Caco-2 (cell line): ENCODE data around the gene UST. TPM values are rescaled to one million over a fixed set of nuclear protein-coding genes. Genes with fewer than 3 reads are reported as not detected.

Experiments used
- BruUV-seq: library from RNA; stranded (reverse); fragments of 400-500 nt; replicated peaks from 2 replicates; lab custom pipeline; 2021; lab: Mats Ljungman, UMichigan
- CTCF ChIA-PET: fragments of 300-600 bp; sonication (Branson Sonifier 250); formaldehyde crosslinking; loops from one replicate; lab custom pipeline; 2022; ENCODE audit warnings: antibody characterized with exemption; lab: Charles Lee
- POLR2A ChIA-PET: fragments of 300-600 bp; sonication (Branson Sonifier 250); formaldehyde crosslinking; loops from one replicate; lab custom pipeline; 2022; ENCODE audit warnings: antibody characterized with exemption; lab: Charles Lee
- DNase-seq, 2 experiments: peaks; one replicate each; pipeline versions ENCODE4 v3.0.0 to v3.0.0-alpha.2; 2020 to 2022
- H3K27me3 ChIP-seq: replicated peaks from 2 replicates; pipeline ENCODE4 v1.6.0; 2011; ENCODE audit warnings: low read length; ENCODE audit not compliant: control insufficient read depth, insufficient read depth
- H3K36me3 ChIP-seq: 2 replicates; pipeline ENCODE4 v1.5.1; 2011; ENCODE audit warnings: low read length; ENCODE audit not compliant: control insufficient read depth, insufficient read depth
- H3K4me1 ChIP-seq: fragments of 250-450 bp; sonication (Bioruptor Pico); 2 replicates; pipeline ENCODE4 v1.5.1; 2020; ENCODE audit warnings: mild to moderate bottlenecking
- H3K4me3 ChIP-seq: 2 replicates; pipeline ENCODE4 v1.5.1; 2011; ENCODE audit warnings: low read depth, mild to moderate bottlenecking, control low read depth, low read length
- H3K9me3 ChIP-seq: fragments of 250-450 bp; sonication (Bioruptor Pico); 2 replicates; pipeline ENCODE4 v1.5.1; 2020; ENCODE audit warnings: mild to moderate bottlenecking, moderate library complexity
- H3K27ac Mint-ChIP-seq: one replicate; pipeline ENCODE4 v1.8.0; 2022; ENCODE audit warnings: mixed read lengths; ENCODE audit not compliant: unreplicated experiment
- H3K27me3 Mint-ChIP-seq: one replicate; pipeline ENCODE4 v1.8.0; 2022; ENCODE audit warnings: mixed read lengths; ENCODE audit not compliant: insufficient read depth, unreplicated experiment
- H3K36me3 Mint-ChIP-seq: one replicate; pipeline ENCODE4 v1.8.0; 2022; ENCODE audit warnings: mild to moderate bottlenecking, mixed read lengths; ENCODE audit not compliant: insufficient read depth, unreplicated experiment
- H3K4me1 Mint-ChIP-seq: one replicate; pipeline ENCODE4 v1.8.0; 2022; ENCODE audit warnings: low read depth, mixed read lengths; ENCODE audit not compliant: unreplicated experiment
- H3K4me3 Mint-ChIP-seq: one replicate; pipeline ENCODE4 v1.8.0; 2022; ENCODE audit warnings: mild to moderate bottlenecking, moderate library complexity, mixed read lengths; ENCODE audit not compliant: unreplicated experiment
- H3K9me3 Mint-ChIP-seq: one replicate; pipeline ENCODE4 v1.8.0; 2022; ENCODE audit warnings: mixed read lengths; ENCODE audit not compliant: unreplicated experiment
- intact Hi-C: fragments of 100-400 bp; cut with micrococcal nuclease; formaldehyde crosslinking; loops from one replicate; pipeline ENCODE4 v1.10.0; 2022; ENCODE audit not compliant: unreplicated experiment
- total RNA-seq: library from RNA; stranded (reverse); gene quantifications from 2 replicates; pipeline ENCODE4 v1.2.3, GENCODE V29; 2022
- TF ChIP-seq, protein P1 (sequence below), 2 experiments: fragments of 200-600 bp in 1 of 2; IDR thresholded peaks; 1 replicate in 1 of 2; 2 replicates in 1 of 2; pipeline versions ENCODE4 v1.5.1 to v1.8.0; 2011 to 2022; ENCODE audit warnings: antibody characterized with exemption in 1 of 2, control low read depth in 1 of 2, inconsistent platforms in 1 of 2, low read depth in 1 of 2, low read length in 1 of 2, mild to moderate bottlenecking in 1 of 2, moderate library complexity in 1 of 2; ENCODE audit not compliant: insufficient read depth in 1 of 2, severe bottlenecking in 1 of 2, unreplicated experiment in 1 of 2

The UST gene
- total RNA-seq, 1 experiment from 2014 or later: not detected

DNA sequence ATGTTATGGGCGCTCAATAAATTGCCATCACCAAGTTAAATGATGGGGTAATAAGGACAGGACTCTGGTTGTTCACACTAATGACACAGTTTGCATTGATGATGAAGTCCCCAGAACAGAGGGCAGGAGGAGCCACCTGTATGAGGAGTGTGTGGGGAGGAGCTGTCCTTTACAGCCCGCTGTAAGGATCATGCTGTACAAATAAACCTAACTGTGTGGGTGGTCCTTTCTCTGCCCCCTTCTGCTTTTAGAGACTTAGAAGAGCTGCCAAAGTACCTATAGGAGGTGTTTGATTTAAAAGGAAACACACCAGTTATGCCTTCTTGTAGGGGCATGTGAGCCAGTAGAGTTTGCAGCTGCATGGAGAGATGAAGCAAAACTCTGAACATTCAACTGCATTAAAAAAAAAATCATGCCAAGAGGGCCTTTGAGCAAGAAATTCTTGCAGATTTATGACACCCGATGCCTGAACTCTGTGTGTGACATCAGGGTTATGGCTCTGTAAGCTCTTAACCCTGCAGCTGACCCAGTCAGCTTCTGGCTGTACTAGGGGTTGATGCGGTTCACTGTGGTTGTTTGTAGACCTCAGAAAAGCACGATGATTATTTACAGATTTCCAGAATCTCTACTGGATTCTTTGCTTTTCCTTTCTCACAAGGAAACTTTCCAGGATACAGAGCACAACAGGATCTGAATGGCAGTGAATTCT is 67.4 kb downstream of the UST start:
- no TSS peak for BruUV-seq
- Histone ChIP-seq H3K36me3 (no peaks in the 10 kb centered on the region), H3K4me3 (no peak overlapping the region), H3K27me3 (no peaks in the 10 kb centered on the region), H3K9me3 (no peaks in the 10 kb centered on the region), H3K4me1 (no peaks in the 10 kb centered on the region)
- no peak overlapping the region for H3K4me3 Mint-ChIP-seq
- TF ChIP-seq, protein P1, sequence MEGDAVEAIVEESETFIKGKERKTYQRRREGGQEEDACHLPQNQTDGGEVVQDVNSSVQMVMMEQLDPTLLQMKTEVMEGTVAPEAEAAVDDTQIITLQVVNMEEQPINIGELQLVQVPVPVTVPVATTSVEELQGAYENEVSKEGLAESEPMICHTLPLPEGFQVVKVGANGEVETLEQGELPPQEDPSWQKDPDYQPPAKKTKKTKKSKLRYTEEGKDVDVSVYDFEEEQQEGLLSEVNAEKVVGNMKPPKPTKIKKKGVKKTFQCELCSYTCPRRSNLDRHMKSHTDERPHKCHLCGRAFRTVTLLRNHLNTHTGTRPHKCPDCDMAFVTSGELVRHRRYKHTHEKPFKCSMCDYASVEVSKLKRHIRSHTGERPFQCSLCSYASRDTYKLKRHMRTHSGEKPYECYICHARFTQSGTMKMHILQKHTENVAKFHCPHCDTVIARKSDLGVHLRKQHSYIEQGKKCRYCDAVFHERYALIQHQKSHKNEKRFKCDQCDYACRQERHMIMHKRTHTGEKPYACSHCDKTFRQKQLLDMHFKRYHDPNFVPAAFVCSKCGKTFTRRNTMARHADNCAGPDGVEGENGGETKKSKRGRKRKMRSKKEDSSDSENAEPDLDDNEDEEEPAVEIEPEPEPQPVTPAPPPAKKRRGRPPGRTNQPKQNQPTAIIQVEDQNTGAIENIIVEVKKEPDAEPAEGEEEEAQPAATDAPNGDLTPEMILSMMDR (IDR thresholded peaks at IDR 0.05; ENCODE audit: insufficient read depth in 1 of 2, low read depth in 1 of 2, low read length in 1 of 2, severe bottlenecking in 1 of 2, unreplicated experiment in 1 of 2): no peak
- intact Hi-C loops: no loop called here
- no peak overlapping the region for H3K27ac Mint-ChIP-seq
- H3K27me3 Mint-ChIP-seq: peaks cover 6% of the 10 kb centered on the region
- DNase-seq: no peak
- CTCF ChIA-PET: no interaction called here
- no peaks in the 10 kb centered on the region for H3K9me3 Mint-ChIP-seq
- peaks cover 7% of the 10 kb centered on the region for H3K4me1 Mint-ChIP-seq
- no peaks in the 10 kb centered on the region for H3K36me3 Mint-ChIP-seq
- POLR2A ChIA-PET: no interaction called here

DNA sequence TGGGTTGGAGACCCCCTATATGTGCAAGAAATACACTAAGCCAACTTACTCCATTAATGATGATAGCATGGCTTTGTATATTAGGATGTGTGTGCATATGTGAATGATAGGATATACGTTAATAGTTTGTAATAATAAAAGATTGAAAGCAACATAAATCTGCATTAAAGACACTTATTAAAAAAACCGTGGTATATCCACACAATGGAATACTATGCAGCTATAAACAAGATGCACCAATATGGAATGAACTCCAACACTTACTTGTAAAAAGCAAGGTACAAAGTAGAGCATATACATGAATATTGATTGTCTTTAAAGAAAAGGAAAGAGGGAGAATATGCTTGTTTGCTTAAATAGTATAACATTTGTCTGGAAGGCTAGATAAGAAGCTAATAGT is 68.0 kb downstream of the UST start:
- Mint-ChIP-seq H3K27me3 (peaks cover 6% of the 10 kb centered on the region), H3K9me3 (no peaks in the 10 kb centered on the region), H3K36me3 (no peaks in the 10 kb centered on the region), H3K4me3 (no peak overlapping the region), H3K27ac (no peak overlapping the region), H3K4me1 (peaks cover 7% of the 10 kb centered on the region)
- no peaks in the 10 kb centered on the region for H3K4me1 ChIP-seq
- TF ChIP-seq, protein P1 (IDR thresholded peaks at IDR 0.05; ENCODE audit: insufficient read depth in 1 of 2, low read depth in 1 of 2, low read length in 1 of 2, severe bottlenecking in 1 of 2, unreplicated experiment in 1 of 2): no peak
- no peaks in the 10 kb centered on the region for H3K27me3 ChIP-seq
- no peaks in the 10 kb centered on the region for H3K9me3 ChIP-seq
- no TSS peak for BruUV-seq
- H3K36me3 ChIP-seq: no peaks in the 10 kb centered on the region
- ChIA-PET CTCF (no interaction called here), POLR2A (no interaction called here)
- H3K4me3 ChIP-seq: no peak overlapping the region
- no peak for DNase-seq
- intact Hi-C loops: no loop called here

DNA sequence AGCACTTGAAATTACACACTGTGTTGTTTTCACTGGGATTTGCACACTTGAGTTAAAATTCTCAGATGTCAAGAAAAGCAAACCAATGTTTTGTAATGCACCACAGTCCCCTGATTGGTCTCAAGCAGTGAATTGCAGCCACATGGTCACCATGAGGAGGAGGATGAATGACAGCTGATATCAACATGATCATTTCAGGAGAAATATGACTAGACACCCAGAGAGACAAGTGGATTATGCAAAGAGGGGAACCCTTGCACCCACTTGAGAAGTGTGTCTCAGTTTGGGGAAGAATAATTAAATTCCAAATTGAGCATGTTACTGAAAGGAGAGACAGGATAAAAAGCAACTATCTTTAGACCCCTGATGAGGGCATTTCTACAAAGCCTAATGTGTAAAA is 69.3 kb downstream of the UST start:
- intact Hi-C loops: no loop called here
- TF ChIP-seq, protein P1 (IDR thresholded peaks at IDR 0.05; ENCODE audit: insufficient read depth in 1 of 2, low read depth in 1 of 2, low read length in 1 of 2, severe bottlenecking in 1 of 2, unreplicated experiment in 1 of 2): no peak
- ChIA-PET CTCF (no interaction called here), POLR2A (no interaction called here)
- no peaks in the 10 kb centered on the region for H3K9me3 ChIP-seq
- Mint-ChIP-seq H3K36me3 (no peaks in the 10 kb centered on the region), H3K9me3 (no peaks in the 10 kb centered on the region), H3K4me1 (peaks cover 7% of the 10 kb centered on the region), H3K4me3 (no peak overlapping the region), H3K27me3 (peaks cover 6% of the 10 kb centered on the region), H3K27ac (no peak overlapping the region)
- H3K4me1 ChIP-seq: no peaks in the 10 kb centered on the region
- H3K36me3 ChIP-seq: no peaks in the 10 kb centered on the region
- H3K4me3 ChIP-seq: no peak overlapping the region
- DNase-seq: no peak
- no peaks in the 10 kb centered on the region for H3K27me3 ChIP-seq
- no TSS peak for BruUV-seq
